HCT116 (cell line): ENCODE data around the gene AIFM1. TPM values are rescaled to one million over a fixed set of nuclear protein-coding genes. Genes with fewer than 3 reads are reported as not detected.

Source experiments
- ATAC-seq: fragments of 200-7000 bp; cut with Tn5 transposase; 2 replicates; pipeline ENCODE4 v1.9.1; 2020; ENCODE audit warnings: mild to moderate bottlenecking, moderate library complexity
- BruUV-seq: library from RNA; stranded (reverse); fragments of 400-500 nt; replicated peaks from 2 replicates; lab custom pipeline; 2021; lab: Mats Ljungman, UMichigan
- CTCF ChIA-PET: fragments of 300-600 bp; sonication (Branson Sonifier 250); formaldehyde crosslinking; loops from one replicate; lab custom pipeline; 2021; ENCODE audit warnings: antibody characterized with exemption; lab: Charles Lee
- POLR2A ChIA-PET: fragments of 300-600, 350-600 bp; sonication (Branson Sonifier 250); formaldehyde crosslinking; loops from one replicate; lab custom pipeline; 2021; ENCODE audit warnings: antibody characterized with exemption; lab: Charles Lee
- RAD21 ChIA-PET, 2 experiments: fragments of 300-600 bp; sonication (Branson Sonifier 250); formaldehyde crosslinking; loops; one replicate each; lab custom pipeline; 2023; ENCODE audit warnings: low total read pairs in 2 of 2; ENCODE audit not compliant: uncharacterized antibody in 2 of 2, unreplicated experiment in 2 of 2, low non-redundant PET in 1 of 2; lab: Charles Lee
- DNase-seq: peaks from one replicate; pipeline ENCODE4 v3.0.0-alpha.2; 2010; ENCODE audit warnings: low read depth, low spot score
- H2AFZ ChIP-seq: fragments of 200-600 bp; shearing (Covaris generic), sonication (generic); 2 replicates; pipeline ENCODE4 v1.6.1; 2017; ENCODE audit warnings: low read depth, mixed run types, mixed read lengths, antibody characterized with exemption, low read length; ENCODE audit not compliant: poor library complexity, severe bottlenecking
- H3K27ac ChIP-seq: 2 replicates; pipeline ENCODE4 v1.5.1; 2012; ENCODE audit warnings: low read depth, low read length
- H3K27me3 ChIP-seq: fragments of 200-600 bp; sonication (generic); 2 replicates; pipeline ENCODE4 v1.6.1; 2016; ENCODE audit warnings: mixed run types, low read length, mixed read lengths; ENCODE audit not compliant: insufficient read depth
- H3K36me3 ChIP-seq, 2 experiments: fragments of 200-500 bp in 1 of 2; fragments of 200-600 bp in 1 of 2; sonication (Bioruptor generic) in 1 of 2; sonication (generic) in 1 of 2; 2 replicates each; pipeline versions ENCODE4 v1.5.1 to v1.6.1; 2014 to 2016; ENCODE audit warnings: low read length in 2 of 2, inconsistent platforms in 1 of 2, mixed read lengths in 1 of 2, mixed run types in 1 of 2; ENCODE audit not compliant: insufficient read depth in 2 of 2, control insufficient read depth in 1 of 2
- H3K4me1 ChIP-seq, 2 experiments: fragments of 200-600 bp in 1 of 2; sonication (generic) in 1 of 2; 2 replicates each; pipeline versions ENCODE4 v1.5.1 to v1.6.1; 2012 to 2017; ENCODE audit warnings: low read length in 2 of 2, inconsistent platforms in 1 of 2, mild to moderate bottlenecking in 1 of 2, mixed read lengths in 1 of 2, mixed run types in 1 of 2, moderate library complexity in 1 of 2; ENCODE audit not compliant: insufficient read depth in 2 of 2, control insufficient read depth in 1 of 2
- H3K4me2 ChIP-seq: fragments of 200-600 bp; sonication (generic); 2 replicates; pipeline ENCODE4 v1.6.1; 2017; ENCODE audit warnings: mixed run types, low read length, mixed read lengths
- H3K4me3 ChIP-seq, 2 experiments: fragments of 200-600 bp in 1 of 2; sonication (generic) in 1 of 2; replicated peaks in 1 of 2; 2 replicates each; pipeline ENCODE4 v1.5.1; 2011 to 2016; ENCODE audit warnings: low read length in 2 of 2, control low read depth in 1 of 2, low read depth in 1 of 2, mild to moderate bottlenecking in 1 of 2, mixed read lengths in 1 of 2, mixed run types in 1 of 2
- H3K79me2 ChIP-seq: fragments of 200-600 bp; sonication (generic); 2 replicates; pipeline ENCODE4 v1.6.1; 2017; ENCODE audit warnings: mild to moderate bottlenecking, mixed run types, low read length, moderate library complexity, mixed read lengths; ENCODE audit not compliant: insufficient read depth
- H3K9ac ChIP-seq: fragments of 200-600 bp; sonication (generic); 2 replicates; pipeline ENCODE4 v1.6.1; 2016; ENCODE audit warnings: low read length, mixed read lengths
- H3K9me2 ChIP-seq: fragments of 200-600 bp; sonication (generic), shearing (Covaris generic); 2 replicates; pipeline ENCODE4 v1.6.1; 2017; ENCODE audit warnings: mixed run types, mild to moderate bottlenecking, moderate library complexity; ENCODE audit not compliant: insufficient read depth
- H3K9me3 ChIP-seq, 2 experiments: fragments of 200-500 bp in 1 of 2; fragments of 200-600 bp in 1 of 2; sonication (Bioruptor generic) in 1 of 2; sonication (generic) in 1 of 2; 2 replicates each; pipeline ENCODE4 v1.6.1; 2014 to 2017; ENCODE audit warnings: low read length in 2 of 2, mixed read lengths in 2 of 2, inconsistent platforms in 1 of 2, low read depth in 1 of 2, mild to moderate bottlenecking in 1 of 2, mixed run types in 1 of 2, moderate library complexity in 1 of 2; ENCODE audit not compliant: control insufficient read depth in 1 of 2, insufficient read depth in 1 of 2
- H4K20me1 ChIP-seq: fragments of 200-600 bp; sonication (generic), shearing (Covaris generic); 2 replicates; pipeline ENCODE4 v1.6.1; 2017; ENCODE audit warnings: mixed run types, mild to moderate bottlenecking, moderate library complexity; ENCODE audit not compliant: insufficient read depth
- CBX3 ChIP-seq: IDR thresholded peaks from 2 replicates; pipeline ENCODE4 v1.6.1; 2012; ENCODE audit warnings: low read depth
- EGR1 ChIP-seq: IDR thresholded peaks from 2 replicates; pipeline ENCODE4 v1.6.1; 2012; ENCODE audit warnings: low read depth
- ELF1 ChIP-seq: IDR thresholded peaks from 2 replicates; pipeline ENCODE4 v1.6.1; 2012; ENCODE audit warnings: low read depth, borderline replicate concordance
- JUND ChIP-seq: IDR thresholded peaks from 2 replicates; pipeline ENCODE4 v1.6.1; 2012
- POLR2A ChIP-seq: IDR thresholded peaks from 2 replicates; pipeline ENCODE4 v1.7.0; 2011; ENCODE audit warnings: borderline replicate concordance; ENCODE audit not compliant: insufficient read depth, insufficient read length; ENCODE audit errors: extremely low read depth
- POLR2AphosphoS5 ChIP-seq: IDR thresholded peaks from 2 replicates; pipeline ENCODE4 v1.6.1; 2011; ENCODE audit warnings: mild to moderate bottlenecking, low read depth, low read length, moderate library complexity
- RAD21 ChIP-seq: IDR thresholded peaks from 2 replicates; pipeline ENCODE4 v1.6.1; 2012; ENCODE audit warnings: low read depth, mild to moderate bottlenecking
- SIN3A ChIP-seq: IDR thresholded peaks from 2 replicates; pipeline ENCODE4 v1.6.1; 2012; ENCODE audit warnings: low read depth
- SP1 ChIP-seq: IDR thresholded peaks from 2 replicates; pipeline ENCODE4 v1.6.1; 2012; ENCODE audit warnings: low read depth
- TCF7L2 ChIP-seq: IDR thresholded peaks from 2 replicates; pipeline ENCODE4 v1.7.0; 2011; ENCODE audit warnings: borderline replicate concordance, inconsistent platforms; ENCODE audit not compliant: insufficient read depth, insufficient read length; ENCODE audit errors: extremely low read depth
- YY1 ChIP-seq: IDR thresholded peaks from 2 replicates; pipeline ENCODE4 v1.6.1; 2011; ENCODE audit warnings: low read length, low read depth, moderate library complexity, mild to moderate bottlenecking; ENCODE audit not compliant: insufficient replicate concordance; ENCODE audit errors: extremely low read depth
- ZNF274 ChIP-seq: fragments of 200-500 bp; sonication (Bioruptor generic); IDR thresholded peaks from 2 replicates; pipeline ENCODE4 v1.6.1; 2014; ENCODE audit warnings: mild to moderate bottlenecking, low read depth, low read length, inconsistent platforms
- intact Hi-C: fragments of 100-400 bp; cut with micrococcal nuclease; formaldehyde crosslinking; loops from 2 replicates; pipeline ENCODE4 v1.10.0; 2022
- total RNA-seq: library from RNA; stranded (reverse); gene quantifications from one replicate; pipeline ENCODE4 v1.2.1, GENCODE V29; 2021; ENCODE audit not compliant: unreplicated experiment
- TF ChIP-seq, protein P1 (sequence below): IDR thresholded peaks from 2 replicates; pipeline ENCODE4 v1.6.1; 2012
- TF ChIP-seq, protein P2 (sequence below): IDR thresholded peaks from 2 replicates; pipeline ENCODE4 v1.6.1; 2011; ENCODE audit warnings: mild to moderate bottlenecking, low read length, moderate library complexity; ENCODE audit not compliant: insufficient replicate concordance; ENCODE audit errors: extremely low read depth
- TF ChIP-seq, protein P3 (sequence below), 3 experiments: fragments of 200-600 bp in 1 of 3; sonication (generic) in 1 of 3; IDR thresholded peaks in 2 of 3; conservative IDR thresholded peaks in 1 of 3; 2 replicates each; pipeline ENCODE4 v1.5.1; 2012 to 2017; ENCODE audit warnings: low read depth in 2 of 3, low read length in 2 of 3, antibody characterized with exemption in 1 of 3, borderline replicate concordance in 1 of 3, control low read depth in 1 of 3, mild to moderate bottlenecking in 1 of 3, mixed read lengths in 1 of 3, mixed run types in 1 of 3, moderate library complexity in 1 of 3; ENCODE audit not compliant: insufficient read depth in 1 of 3
- TF ChIP-seq, protein P4 (sequence below): IDR thresholded peaks from 2 replicates; pipeline ENCODE4 v1.6.1; 2012
- TF ChIP-seq, protein P5 (sequence below): IDR thresholded peaks from 2 replicates; pipeline ENCODE4 v1.6.1; 2012; ENCODE audit warnings: low read depth

Gene AIFM1
- total RNA-seq, 1 experiment from 2014 or later, result 50.0 TPM

DNA sequence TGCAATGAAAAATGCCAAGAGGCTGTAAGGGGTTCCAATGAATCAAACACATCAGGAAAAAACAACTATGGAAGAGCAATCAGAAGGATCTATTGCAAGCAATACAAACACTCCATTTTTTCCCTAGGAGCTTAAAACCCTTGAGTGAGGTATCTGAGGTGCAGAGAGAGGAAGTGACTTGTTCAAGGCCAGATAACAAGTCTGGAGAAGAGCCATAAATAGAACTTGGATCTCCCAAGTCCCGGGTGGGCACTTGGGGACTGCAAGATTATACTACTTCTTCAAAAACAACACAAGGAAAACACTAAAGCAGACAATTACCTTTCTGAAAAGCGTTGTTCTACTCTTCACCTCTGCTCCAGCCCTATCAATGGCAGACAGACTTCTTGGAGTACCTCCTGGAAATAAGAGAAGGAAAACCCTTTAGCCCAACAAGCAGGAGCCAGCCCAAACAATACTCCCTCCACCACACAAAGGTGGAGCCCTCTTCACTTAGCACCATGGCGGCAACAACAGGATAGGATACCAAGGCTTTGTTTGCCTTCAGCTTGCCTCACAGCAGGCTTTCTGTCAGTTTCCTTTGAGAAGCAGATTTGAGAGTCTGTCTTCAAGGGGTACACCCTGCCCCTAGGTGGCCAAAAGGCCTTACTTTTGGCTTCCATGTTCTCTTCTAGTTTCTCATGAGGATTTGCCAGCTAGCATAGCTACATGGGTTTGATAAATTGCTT lies 26.0 kb downstream of the AIFM1 start:
- Histone ChIP-seq H4K20me1 (no peaks in the 10 kb centered on the region), H3K9ac (no peak overlapping the region), H3K9me3 (no peaks in the 10 kb centered on the region), H3K4me3 (no peak overlapping the region), H3K9me2 (no peaks in the 10 kb centered on the region), H3K4me1 (peaks cover 0 to under 1% of the 10 kb centered on the region in 2 experiments; a peak in 1 of 4 replicates), H3K79me2 (no peaks in the 10 kb centered on the region), H3K27ac (no peak overlapping the region), H3K4me2 (no peak overlapping the region), H3K36me3 (peaks cover 0 to 2% of the 10 kb centered on the region in 2 experiments; a peak in 2 of 4 replicates), H2AFZ (no peak overlapping the region), H3K27me3 (no peaks in the 10 kb centered on the region)
- DNase-seq (no peak), ATAC-seq (no peak)
- RAD21 ChIA-PET, result no interaction called here
- BruUV-seq, result no TSS peak
- POLR2A ChIA-PET, result no interaction called here
- TF ChIP-seq EGR1 (no peak), SIN3A (no peak), POLR2A (no peak), TCF7L2 (no peak), JUND (no peak), ELF1 (no peak), POLR2AphosphoS5 (no peak), SP1 (no peak), RAD21 (no peak), YY1 (no peak), CBX3 (no peak), ZNF274 (no peak)
- TF ChIP-seq, protein P1, sequence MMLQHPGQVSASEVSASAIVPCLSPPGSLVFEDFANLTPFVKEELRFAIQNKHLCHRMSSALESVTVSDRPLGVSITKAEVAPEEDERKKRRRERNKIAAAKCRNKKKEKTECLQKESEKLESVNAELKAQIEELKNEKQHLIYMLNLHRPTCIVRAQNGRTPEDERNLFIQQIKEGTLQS, result no peak
- TF ChIP-seq, protein P2, sequence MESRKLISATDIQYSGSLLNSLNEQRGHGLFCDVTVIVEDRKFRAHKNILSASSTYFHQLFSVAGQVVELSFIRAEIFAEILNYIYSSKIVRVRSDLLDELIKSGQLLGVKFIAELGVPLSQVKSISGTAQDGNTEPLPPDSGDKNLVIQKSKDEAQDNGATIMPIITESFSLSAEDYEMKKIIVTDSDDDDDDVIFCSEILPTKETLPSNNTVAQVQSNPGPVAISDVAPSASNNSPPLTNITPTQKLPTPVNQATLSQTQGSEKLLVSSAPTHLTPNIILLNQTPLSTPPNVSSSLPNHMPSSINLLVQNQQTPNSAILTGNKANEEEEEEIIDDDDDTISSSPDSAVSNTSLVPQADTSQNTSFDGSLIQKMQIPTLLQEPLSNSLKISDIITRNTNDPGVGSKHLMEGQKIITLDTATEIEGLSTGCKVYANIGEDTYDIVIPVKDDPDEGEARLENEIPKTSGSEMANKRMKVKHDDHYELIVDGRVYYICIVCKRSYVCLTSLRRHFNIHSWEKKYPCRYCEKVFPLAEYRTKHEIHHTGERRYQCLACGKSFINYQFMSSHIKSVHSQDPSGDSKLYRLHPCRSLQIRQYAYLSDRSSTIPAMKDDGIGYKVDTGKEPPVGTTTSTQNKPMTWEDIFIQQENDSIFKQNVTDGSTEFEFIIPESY, result no peak
- TF ChIP-seq, protein P3, sequence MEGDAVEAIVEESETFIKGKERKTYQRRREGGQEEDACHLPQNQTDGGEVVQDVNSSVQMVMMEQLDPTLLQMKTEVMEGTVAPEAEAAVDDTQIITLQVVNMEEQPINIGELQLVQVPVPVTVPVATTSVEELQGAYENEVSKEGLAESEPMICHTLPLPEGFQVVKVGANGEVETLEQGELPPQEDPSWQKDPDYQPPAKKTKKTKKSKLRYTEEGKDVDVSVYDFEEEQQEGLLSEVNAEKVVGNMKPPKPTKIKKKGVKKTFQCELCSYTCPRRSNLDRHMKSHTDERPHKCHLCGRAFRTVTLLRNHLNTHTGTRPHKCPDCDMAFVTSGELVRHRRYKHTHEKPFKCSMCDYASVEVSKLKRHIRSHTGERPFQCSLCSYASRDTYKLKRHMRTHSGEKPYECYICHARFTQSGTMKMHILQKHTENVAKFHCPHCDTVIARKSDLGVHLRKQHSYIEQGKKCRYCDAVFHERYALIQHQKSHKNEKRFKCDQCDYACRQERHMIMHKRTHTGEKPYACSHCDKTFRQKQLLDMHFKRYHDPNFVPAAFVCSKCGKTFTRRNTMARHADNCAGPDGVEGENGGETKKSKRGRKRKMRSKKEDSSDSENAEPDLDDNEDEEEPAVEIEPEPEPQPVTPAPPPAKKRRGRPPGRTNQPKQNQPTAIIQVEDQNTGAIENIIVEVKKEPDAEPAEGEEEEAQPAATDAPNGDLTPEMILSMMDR (IDR thresholded peaks at IDR 0.05 in 2 of 3, conservative IDR thresholded peaks at IDR 0.05 in 1 of 3; ENCODE audit: borderline replicate concordance in 1 of 3, insufficient read depth in 1 of 3, low read depth in 2 of 3, low read length in 2 of 3), result no peak
- TF ChIP-seq, protein P4, sequence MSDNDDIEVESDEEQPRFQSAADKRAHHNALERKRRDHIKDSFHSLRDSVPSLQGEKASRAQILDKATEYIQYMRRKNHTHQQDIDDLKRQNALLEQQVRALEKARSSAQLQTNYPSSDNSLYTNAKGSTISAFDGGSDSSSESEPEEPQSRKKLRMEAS, result no peak
- TF ChIP-seq, protein P5, sequence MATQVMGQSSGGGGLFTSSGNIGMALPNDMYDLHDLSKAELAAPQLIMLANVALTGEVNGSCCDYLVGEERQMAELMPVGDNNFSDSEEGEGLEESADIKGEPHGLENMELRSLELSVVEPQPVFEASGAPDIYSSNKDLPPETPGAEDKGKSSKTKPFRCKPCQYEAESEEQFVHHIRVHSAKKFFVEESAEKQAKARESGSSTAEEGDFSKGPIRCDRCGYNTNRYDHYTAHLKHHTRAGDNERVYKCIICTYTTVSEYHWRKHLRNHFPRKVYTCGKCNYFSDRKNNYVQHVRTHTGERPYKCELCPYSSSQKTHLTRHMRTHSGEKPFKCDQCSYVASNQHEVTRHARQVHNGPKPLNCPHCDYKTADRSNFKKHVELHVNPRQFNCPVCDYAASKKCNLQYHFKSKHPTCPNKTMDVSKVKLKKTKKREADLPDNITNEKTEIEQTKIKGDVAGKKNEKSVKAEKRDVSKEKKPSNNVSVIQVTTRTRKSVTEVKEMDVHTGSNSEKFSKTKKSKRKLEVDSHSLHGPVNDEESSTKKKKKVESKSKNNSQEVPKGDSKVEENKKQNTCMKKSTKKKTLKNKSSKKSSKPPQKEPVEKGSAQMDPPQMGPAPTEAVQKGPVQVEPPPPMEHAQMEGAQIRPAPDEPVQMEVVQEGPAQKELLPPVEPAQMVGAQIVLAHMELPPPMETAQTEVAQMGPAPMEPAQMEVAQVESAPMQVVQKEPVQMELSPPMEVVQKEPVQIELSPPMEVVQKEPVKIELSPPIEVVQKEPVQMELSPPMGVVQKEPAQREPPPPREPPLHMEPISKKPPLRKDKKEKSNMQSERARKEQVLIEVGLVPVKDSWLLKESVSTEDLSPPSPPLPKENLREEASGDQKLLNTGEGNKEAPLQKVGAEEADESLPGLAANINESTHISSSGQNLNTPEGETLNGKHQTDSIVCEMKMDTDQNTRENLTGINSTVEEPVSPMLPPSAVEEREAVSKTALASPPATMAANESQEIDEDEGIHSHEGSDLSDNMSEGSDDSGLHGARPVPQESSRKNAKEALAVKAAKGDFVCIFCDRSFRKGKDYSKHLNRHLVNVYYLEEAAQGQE, result no peak
- CTCF ChIA-PET, result no interaction called here
- intact Hi-C loops, result no loop called here
